WTC11 (cell line): ENCODE measurements around the gene SLC2A9. TPM values are rescaled to one million over a fixed set of nuclear protein-coding genes. Genes with fewer than 3 reads are reported as not detected.

Experiments used
- ATAC-seq: fragments of 200-7000 bp; cut with Tn5 transposase; 2 replicates; pipeline ENCODE4 v1.10.0; 2021; ENCODE audit warnings: mild to moderate bottlenecking, moderate library complexity
- CTCF ChIA-PET: fragments of 300-600 bp; sonication (Branson Sonifier 250); formaldehyde crosslinking; loops from one replicate; lab custom pipeline; 2021; ENCODE audit warnings: antibody characterized with exemption; lab: Charles Lee
- POLR2A ChIA-PET: fragments of 350-600 bp; sonication (Branson Sonifier 250); formaldehyde crosslinking; loops from one replicate; lab custom pipeline; 2021; ENCODE audit warnings: antibody characterized with exemption; lab: Charles Lee
- DNase-seq: peaks from one replicate; pipeline ENCODE4 v3.0.0; 2021; ENCODE audit warnings: low spot score
- H3K27ac Mint-ChIP-seq: 2 replicates; pipeline ENCODE4 v1.8.0; 2021; ENCODE audit warnings: mixed read lengths
- H3K27me3 Mint-ChIP-seq: 2 replicates; pipeline ENCODE4 v1.8.0; 2021; ENCODE audit warnings: low read depth, mild to moderate bottlenecking, moderate library complexity, mixed read lengths
- H3K36me3 Mint-ChIP-seq: 2 replicates; pipeline ENCODE4 v1.8.0; 2021; ENCODE audit warnings: mixed read lengths
- H3K4me1 Mint-ChIP-seq: 2 replicates; pipeline ENCODE4 v1.8.0; 2022; ENCODE audit warnings: mixed read lengths
- H3K4me3 Mint-ChIP-seq: 2 replicates; pipeline ENCODE4 v1.8.0; 2021; ENCODE audit warnings: mild to moderate bottlenecking, moderate library complexity, mixed read lengths
- H3K9me3 Mint-ChIP-seq: 2 replicates; pipeline ENCODE4 v1.8.0; 2021; ENCODE audit warnings: mixed read lengths
- ATF2 ChIP-seq: sonication (generic); formaldehyde crosslinking; IDR thresholded peaks from 2 replicates; pipeline ENCODE4 v1.8.1; 2022; ENCODE audit warnings: low read depth, missing genetic modification reagents, borderline replicate concordance
- CBFB ChIP-seq: sonication (generic); formaldehyde crosslinking; IDR thresholded peaks from 2 replicates; pipeline ENCODE4 v1.8.1; 2022; ENCODE audit warnings: mild to moderate bottlenecking, low read depth, missing genetic modification reagents
- CREB1 ChIP-seq: sonication (generic); formaldehyde crosslinking; IDR thresholded peaks from 2 replicates; pipeline ENCODE4 v1.8.0; 2023; ENCODE audit warnings: mild to moderate bottlenecking, missing genetic modification reagents
- E2F5 ChIP-seq: sonication (generic); formaldehyde crosslinking; IDR thresholded peaks from 2 replicates; pipeline ENCODE4 v1.8.1; 2022; ENCODE audit warnings: mild to moderate bottlenecking, moderate library complexity, missing genetic modification reagents
- ESRRA ChIP-seq: sonication (generic); formaldehyde crosslinking; IDR thresholded peaks from 2 replicates; pipeline ENCODE4 v1.8.1; 2022; ENCODE audit warnings: mild to moderate bottlenecking, missing genetic modification reagents, borderline replicate concordance
- FOXP1 ChIP-seq: sonication (generic); formaldehyde crosslinking; IDR thresholded peaks from 2 replicates; pipeline ENCODE4 v1.8.0; 2022; ENCODE audit warnings: missing genetic modification reagents, mild to moderate bottlenecking, moderate library complexity, borderline replicate concordance
- GABPB1 ChIP-seq: sonication (generic); formaldehyde crosslinking; IDR thresholded peaks from 2 replicates; pipeline ENCODE4 v1.8.1; 2023; ENCODE audit warnings: mild to moderate bottlenecking, missing genetic modification reagents
- GTF2I ChIP-seq: fragments of 250-450 bp; sonication (Bioruptor Pico); conservative IDR thresholded peaks from 2 replicates; pipeline ENCODE4 v1.4.0; 2021; ENCODE audit warnings: mild to moderate bottlenecking
- KAT7 ChIP-seq: sonication (generic); formaldehyde crosslinking; IDR thresholded peaks from 2 replicates; pipeline ENCODE4 v1.8.1; 2023; ENCODE audit warnings: missing genetic modification reagents, mild to moderate bottlenecking, borderline replicate concordance
- MAX ChIP-seq: sonication (generic); formaldehyde crosslinking; IDR thresholded peaks from 2 replicates; pipeline ENCODE4 v1.8.0; 2022; ENCODE audit warnings: mild to moderate bottlenecking, missing genetic modification reagents
- MYBL2 ChIP-seq: sonication (generic); formaldehyde crosslinking; IDR thresholded peaks from 2 replicates; pipeline ENCODE4 v1.8.1; 2023; ENCODE audit warnings: mild to moderate bottlenecking, moderate library complexity, missing genetic modification reagents
- NFYB ChIP-seq: sonication (generic); formaldehyde crosslinking; conservative IDR thresholded peaks from 2 replicates; pipeline ENCODE4 v1.8.0; 2022; ENCODE audit warnings: low read depth, missing genetic modification reagents
- OVOL2 ChIP-seq: fragments of 250-450 bp; sonication (Bioruptor Pico); IDR thresholded peaks from 2 replicates; pipeline ENCODE4 v1.9.0; 2021; ENCODE audit warnings: mild to moderate bottlenecking, borderline replicate concordance
- RELA ChIP-seq: sonication (generic); formaldehyde crosslinking; IDR thresholded peaks from 2 replicates; pipeline ENCODE4 v1.8.1; 2022; ENCODE audit warnings: missing genetic modification reagents, mild to moderate bottlenecking, borderline replicate concordance
- SMAD4 ChIP-seq: sonication (generic); formaldehyde crosslinking; IDR thresholded peaks from 2 replicates; pipeline ENCODE4 v1.8.0; 2022; ENCODE audit warnings: mild to moderate bottlenecking, missing genetic modification reagents
- SOX15 ChIP-seq: fragments of 250-450 bp; sonication (Bioruptor Pico); IDR thresholded peaks from 2 replicates; pipeline ENCODE4 v1.9.0; 2021; ENCODE audit warnings: mild to moderate bottlenecking
- SP1 ChIP-seq: sonication (generic); formaldehyde crosslinking; conservative IDR thresholded peaks from 2 replicates; pipeline ENCODE4 v1.8.1; 2022; ENCODE audit warnings: missing genetic modification reagents
- TEAD1 ChIP-seq: sonication (generic); formaldehyde crosslinking; IDR thresholded peaks from 2 replicates; pipeline ENCODE4 v1.8.0; 2022; ENCODE audit warnings: mild to moderate bottlenecking, missing genetic modification reagents
- TP53 ChIP-seq: sonication (generic); formaldehyde crosslinking; IDR thresholded peaks from 2 replicates; pipeline ENCODE4 v1.8.1; 2023; ENCODE audit warnings: mild to moderate bottlenecking, missing genetic modification reagents
- ZBTB21 ChIP-seq: sonication (generic); formaldehyde crosslinking; IDR thresholded peaks from 2 replicates; pipeline ENCODE4 v1.8.1; 2023; ENCODE audit warnings: mild to moderate bottlenecking, missing genetic modification reagents, borderline replicate concordance
- ZBTB43 ChIP-seq: sonication (generic); formaldehyde crosslinking; IDR thresholded peaks from 2 replicates; pipeline ENCODE4 v1.8.1; 2023; ENCODE audit warnings: mild to moderate bottlenecking, missing genetic modification reagents
- ZNF232 ChIP-seq: sonication (generic); formaldehyde crosslinking; IDR thresholded peaks from 2 replicates; pipeline ENCODE4 v1.8.0; 2022; ENCODE audit warnings: mild to moderate bottlenecking, missing genetic modification reagents
- ZNF317 ChIP-seq: sonication (generic); formaldehyde crosslinking; IDR thresholded peaks from 2 replicates; pipeline ENCODE4 v1.8.1; 2023; ENCODE audit warnings: low read depth, mild to moderate bottlenecking, moderate library complexity, missing genetic modification reagents, borderline replicate concordance
- total RNA-seq: library from RNA; stranded (reverse); gene quantifications from 3 replicates; pipeline ENCODE4 v1.2.3, GENCODE V29; 2021
- TF ChIP-seq, protein P1 (sequence below): sonication (generic); formaldehyde crosslinking; IDR thresholded peaks from 2 replicates; pipeline ENCODE4 v1.8.1; 2023; ENCODE audit warnings: mild to moderate bottlenecking, missing genetic modification reagents, moderate library complexity
- TF ChIP-seq, protein P2 (sequence below): sonication (generic); formaldehyde crosslinking; IDR thresholded peaks from 2 replicates; pipeline ENCODE4 v1.8.0; 2022; ENCODE audit warnings: mild to moderate bottlenecking, missing genetic modification reagents
- TF ChIP-seq, protein P3 (sequence below): fragments of 250-450 bp; sonication (Bioruptor Pico); IDR thresholded peaks from 2 replicates; pipeline ENCODE4 v1.9.0; 2021; ENCODE audit warnings: moderate library complexity, mild to moderate bottlenecking, inconsistent platforms, borderline replicate concordance
- TF ChIP-seq, protein P4 (sequence below): sonication (generic); formaldehyde crosslinking; IDR thresholded peaks from 2 replicates; pipeline ENCODE4 v1.8.0; 2022; ENCODE audit warnings: mild to moderate bottlenecking, missing genetic modification reagents
- TF ChIP-seq, protein P5 (sequence below): sonication (generic); formaldehyde crosslinking; IDR thresholded peaks from 2 replicates; pipeline ENCODE4 v1.8.1; 2023; ENCODE audit warnings: mild to moderate bottlenecking, missing genetic modification reagents, moderate library complexity

The SLC2A9 gene
- total RNA-seq, 1 experiment from 2014 or later, result not detected

DNA sequence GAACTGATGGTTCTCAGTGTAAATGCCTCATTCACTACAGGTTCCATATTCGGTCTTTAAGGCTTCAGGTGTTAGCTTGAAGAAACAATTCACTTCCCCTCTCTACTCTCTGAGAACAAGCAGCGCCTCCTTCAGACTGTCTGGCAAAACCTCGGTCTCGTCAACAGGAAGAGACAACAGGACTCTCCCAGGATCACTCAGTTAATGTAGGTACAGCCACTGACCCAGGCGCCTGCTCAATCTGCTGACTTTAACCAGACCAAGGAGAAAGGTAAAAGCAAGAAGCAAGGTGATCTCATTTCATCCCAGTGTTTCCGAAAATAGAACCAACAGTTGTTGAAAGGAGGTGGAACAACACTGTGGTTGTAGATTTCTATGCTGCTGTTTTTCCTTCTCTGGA, 102.2 kb downstream of the SLC2A9 start:
- CTCF ChIA-PET, result interaction anchor here (0.6 to 2.9 kb wide), 22 partner anchors 7 to 227 kb away, joined by 3 to 28 read pairs (median 5); no protein-coding TSS in a partner anchor
- ATAC-seq (peak; percentile 90), DNase-seq (peak; percentile 41)
- Mint-ChIP-seq H3K4me3 (no peak overlapping the region), H3K27me3 (no peaks in the 10 kb centered on the region), H3K9me3 (peaks cover 3% of the 10 kb centered on the region; the same call in 1 of the 2 replicates), H3K27ac (no peak overlapping the region)
- POLR2A ChIA-PET, result no interaction called here
- TF ChIP-seq CREB1 (CRISPR knock-in tag) (no peak), KAT7 (no peak), FOXP1 (CRISPR knock-in tag) (no peak), ZNF317 (no peak), TEAD1 (CRISPR knock-in tag) (no peak), MYBL2 (no peak), SOX15 (CRISPR knock-in tag) (no peak), CBFB (CRISPR knock-in tag) (no peak), NFYB (CRISPR knock-in tag) (no peak), TP53 (CRISPR knock-in tag) (no peak), ZBTB21 (no peak), SP1 (CRISPR knock-in tag) (no peak), GTF2I (CRISPR knock-in tag) (no peak), ESRRA (no peak), GABPB1 (CRISPR knock-in tag) (no peak), RELA (no peak), ATF2 (CRISPR knock-in tag) (no peak), SMAD4 (CRISPR knock-in tag) (no peak)
- TF ChIP-seq, protein P1, sequence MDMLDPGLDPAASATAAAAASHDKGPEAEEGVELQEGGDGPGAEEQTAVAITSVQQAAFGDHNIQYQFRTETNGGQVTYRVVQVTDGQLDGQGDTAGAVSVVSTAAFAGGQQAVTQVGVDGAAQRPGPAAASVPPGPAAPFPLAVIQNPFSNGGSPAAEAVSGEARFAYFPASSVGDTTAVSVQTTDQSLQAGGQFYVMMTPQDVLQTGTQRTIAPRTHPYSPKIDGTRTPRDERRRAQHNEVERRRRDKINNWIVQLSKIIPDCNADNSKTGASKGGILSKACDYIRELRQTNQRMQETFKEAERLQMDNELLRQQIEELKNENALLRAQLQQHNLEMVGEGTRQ (CRISPR knock-in tag), result no peak
- TF ChIP-seq, protein P2, sequence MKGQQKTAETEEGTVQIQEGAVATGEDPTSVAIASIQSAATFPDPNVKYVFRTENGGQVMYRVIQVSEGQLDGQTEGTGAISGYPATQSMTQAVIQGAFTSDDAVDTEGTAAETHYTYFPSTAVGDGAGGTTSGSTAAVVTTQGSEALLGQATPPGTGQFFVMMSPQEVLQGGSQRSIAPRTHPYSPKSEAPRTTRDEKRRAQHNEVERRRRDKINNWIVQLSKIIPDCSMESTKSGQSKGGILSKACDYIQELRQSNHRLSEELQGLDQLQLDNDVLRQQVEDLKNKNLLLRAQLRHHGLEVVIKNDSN (CRISPR knock-in tag), result no peak
- TF ChIP-seq, all 79 proteins: peak for 0
- peaks cover 20% of the 10 kb centered on the region for H3K4me1 Mint-ChIP-seq
- H3K36me3 Mint-ChIP-seq, result no peaks in the 10 kb centered on the region

DNA sequence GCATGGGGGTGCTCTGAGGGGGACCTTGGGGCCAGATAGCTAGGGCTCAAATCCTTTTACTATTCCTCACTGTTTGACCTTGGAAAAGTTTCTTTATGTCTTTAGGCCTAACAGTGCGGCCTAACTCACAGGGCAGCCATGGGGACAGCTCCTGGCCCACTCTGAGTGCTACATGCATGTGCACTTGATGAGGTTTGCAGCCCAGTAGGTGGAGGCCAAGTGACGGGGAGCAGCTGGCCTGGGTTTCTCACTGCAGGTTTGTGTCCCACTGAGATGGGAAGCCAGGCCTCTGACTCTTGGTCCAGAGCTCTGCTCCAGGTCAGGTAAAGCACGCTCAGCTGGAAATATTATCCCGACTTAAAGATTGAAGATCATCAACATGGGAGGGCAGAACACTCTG, 102.8 kb downstream of the SLC2A9 start:
- DNase-seq (no peak), ATAC-seq (no peak)
- no peak overlapping the region for H3K4me3 Mint-ChIP-seq
- H3K4me1 Mint-ChIP-seq, result peaks cover 20% of the 10 kb centered on the region
- H3K27me3 Mint-ChIP-seq, result no peaks in the 10 kb centered on the region
- H3K36me3 Mint-ChIP-seq, result no peaks in the 10 kb centered on the region
- no peak overlapping the region for H3K27ac Mint-ChIP-seq
- H3K9me3 Mint-ChIP-seq, result peaks cover 3% of the 10 kb centered on the region; the same call in 1 of the 2 replicates
- ChIA-PET POLR2A (interaction anchor here (1.2 kb wide), 1 partner anchor 8 kb away, joined by 3 read pairs; no protein-coding TSS in a partner anchor), CTCF (interaction anchor here (0.6 to 2.9 kb wide), 22 partner anchors 8 to 227 kb away, joined by 3 to 28 read pairs (median 5); no protein-coding TSS in a partner anchor)
- TF ChIP-seq E2F5 (CRISPR knock-in tag), result no peak
- no peak for TF ChIP-seq ZBTB43 (CRISPR knock-in tag)
- TF ChIP-seq OVOL2 (CRISPR knock-in tag), result no peak
- TF ChIP-seq, protein P3, sequence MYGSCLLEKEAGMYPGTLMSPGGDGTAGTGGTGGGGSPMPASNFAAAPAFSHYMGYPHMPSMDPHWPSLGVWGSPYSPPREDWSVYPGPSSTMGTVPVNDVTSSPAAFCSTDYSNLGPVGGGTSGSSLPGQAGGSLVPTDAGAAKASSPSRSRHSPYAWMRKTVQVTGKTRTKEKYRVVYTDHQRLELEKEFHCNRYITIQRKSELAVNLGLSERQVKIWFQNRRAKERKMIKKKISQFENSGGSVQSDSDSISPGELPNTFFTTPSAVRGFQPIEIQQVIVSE (CRISPR knock-in tag), result no peak
- no peak for TF ChIP-seq ZNF232 (CRISPR knock-in tag)
- TF ChIP-seq, protein P4, sequence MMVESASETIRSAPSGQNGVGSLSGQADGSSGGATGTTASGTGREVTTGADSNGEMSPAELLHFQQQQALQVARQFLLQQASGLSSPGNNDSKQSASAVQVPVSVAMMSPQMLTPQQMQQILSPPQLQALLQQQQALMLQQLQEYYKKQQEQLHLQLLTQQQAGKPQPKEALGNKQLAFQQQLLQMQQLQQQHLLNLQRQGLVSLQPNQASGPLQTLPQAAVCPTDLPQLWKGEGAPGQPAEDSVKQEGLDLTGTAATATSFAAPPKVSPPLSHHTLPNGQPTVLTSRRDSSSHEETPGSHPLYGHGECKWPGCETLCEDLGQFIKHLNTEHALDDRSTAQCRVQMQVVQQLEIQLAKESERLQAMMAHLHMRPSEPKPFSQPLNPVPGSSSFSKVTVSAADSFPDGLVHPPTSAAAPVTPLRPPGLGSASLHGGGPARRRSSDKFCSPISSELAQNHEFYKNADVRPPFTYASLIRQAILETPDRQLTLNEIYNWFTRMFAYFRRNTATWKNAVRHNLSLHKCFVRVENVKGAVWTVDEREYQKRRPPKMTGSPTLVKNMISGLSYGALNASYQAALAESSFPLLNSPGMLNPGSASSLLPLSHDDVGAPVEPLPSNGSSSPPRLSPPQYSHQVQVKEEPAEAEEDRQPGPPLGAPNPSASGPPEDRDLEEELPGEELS (CRISPR knock-in tag), result no peak
- TF ChIP-seq MAX (CRISPR knock-in tag), result no peak
- no peak for TF ChIP-seq RELA
- TF ChIP-seq, protein P5, sequence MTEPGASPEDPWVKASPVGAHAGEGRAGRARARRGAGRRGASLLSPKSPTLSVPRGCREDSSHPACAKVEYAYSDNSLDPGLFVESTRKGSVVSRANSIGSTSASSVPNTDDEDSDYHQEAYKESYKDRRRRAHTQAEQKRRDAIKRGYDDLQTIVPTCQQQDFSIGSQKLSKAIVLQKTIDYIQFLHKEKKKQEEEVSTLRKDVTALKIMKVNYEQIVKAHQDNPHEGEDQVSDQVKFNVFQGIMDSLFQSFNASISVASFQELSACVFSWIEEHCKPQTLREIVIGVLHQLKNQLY, result no peak
